Ovary (tissue), 3 donors: ENCODE data around the gene NCF4.

Source experiments
- CTCF ChIP-seq, 3 donors: fragments of 450-650 bp in 2 of 3; fragments of 200-600 bp in 1 of 3; IDR thresholded peaks; one replicate each; pipeline versions ENCODE4 v1.5.1 to v1.8.0; 2016 to 2022; ENCODE audit warnings: antibody characterized with exemption in 3 of 3, mild to moderate bottlenecking in 1 of 3
- EP300 ChIP-seq: sonication (generic); formaldehyde crosslinking; IDR thresholded peaks from one replicate; pipeline ENCODE4 v1.6.1; 2017; ENCODE audit warnings: antibody characterized with exemption
- POLR2A ChIP-seq: fragments of 450-650 bp; IDR thresholded peaks from one replicate; pipeline ENCODE4 v1.6.1; 2017; ENCODE audit warnings: antibody characterized with exemption, mild to moderate bottlenecking, moderate library complexity
- donor health status: DM: no; HTN: no; CAD: no.

- TF ChIP-seq CTCF (IDR thresholded peaks at IDR 0.05): no peak
- TF ChIP-seq POLR2A: no peak
- TF ChIP-seq EP300: no peak
These were observed 13.9 kb upstream of the NCF4 start for GRCh38 chr22:36846949-36847348.
